MM.1S (cell line): ENCODE measurements around the gene KCNQ5.

ENCODE experiments used
- DNase-seq: peaks from one replicate; pipeline ENCODE4 v3.0.0-alpha.2; 2015
- H2AFZ ChIP-seq: fragments of 300-600 bp; sonication (generic); 2 replicates; pipeline ENCODE4 v1.6.0; 2016; ENCODE audit warnings: antibody characterized with exemption, low read length
- H3F3A ChIP-seq: fragments of 300-600 bp; sonication (generic); 2 replicates; pipeline ENCODE4 v1.6.1; 2016; ENCODE audit warnings: mild to moderate bottlenecking, antibody characterized with exemption, low read length, moderate library complexity, mixed read lengths; ENCODE audit not compliant: insufficient read depth
- H3K27ac ChIP-seq: fragments of 300-600 bp; sonication (generic); 2 replicates; pipeline ENCODE4 v1.5.1; 2016; ENCODE audit warnings: mild to moderate bottlenecking, low read length
- H3K27me3 ChIP-seq: fragments of 300-600 bp; sonication (generic); replicated peaks from 2 replicates; pipeline ENCODE4 v1.6.0; 2016; ENCODE audit warnings: low read length; ENCODE audit not compliant: insufficient read depth
- H3K36me3 ChIP-seq: fragments of 300-600 bp; sonication (generic); replicated peaks from 2 replicates; pipeline ENCODE4 v1.6.1; 2016; ENCODE audit warnings: mild to moderate bottlenecking, low read length, mixed read lengths; ENCODE audit not compliant: insufficient read depth
- H3K4me1 ChIP-seq: fragments of 300-600 bp; sonication (generic); 2 replicates; pipeline ENCODE4 v1.6.1; 2016; ENCODE audit warnings: low read length, mixed read lengths
- H3K4me2 ChIP-seq: fragments of 300-600 bp; sonication (generic); 2 replicates; pipeline ENCODE4 v1.6.0; 2016; ENCODE audit warnings: low read depth, low read length
- H3K4me3 ChIP-seq: fragments of 300-600 bp; sonication (generic); 2 replicates; pipeline ENCODE4 v1.5.1; 2016; ENCODE audit warnings: low read length, mixed read lengths
- H3K79me2 ChIP-seq: fragments of 300-600 bp; sonication (generic); 2 replicates; pipeline ENCODE4 v1.6.1; 2016; ENCODE audit warnings: mixed run types, low read length, mixed read lengths
- H3K9ac ChIP-seq: fragments of 300-600 bp; sonication (generic); 2 replicates; pipeline ENCODE4 v1.6.1; 2016; ENCODE audit warnings: low read length, mixed read lengths
- H3K9me2 ChIP-seq: fragments of 300-600 bp; sonication (generic); replicated peaks from 2 replicates; pipeline ENCODE4 v1.6.1; 2016; ENCODE audit warnings: mild to moderate bottlenecking, low read length, mixed read lengths; ENCODE audit not compliant: insufficient read depth
- H3K9me3 ChIP-seq: fragments of 300-600 bp; sonication (generic); replicated peaks from 2 replicates; pipeline ENCODE4 v1.6.1; 2016; ENCODE audit warnings: mild to moderate bottlenecking, low read length, mixed read lengths; ENCODE audit not compliant: insufficient read depth
- H4K20me1 ChIP-seq: fragments of 300-600 bp; sonication (generic); 2 replicates; pipeline ENCODE4 v1.6.1; 2016; ENCODE audit warnings: mild to moderate bottlenecking, low read length, moderate library complexity, mixed read lengths; ENCODE audit not compliant: insufficient read depth
- EZH2 ChIP-seq: fragments of 300-600 bp; sonication (generic); optimal IDR thresholded peaks from 2 replicates; pipeline ENCODE3; 2017; ENCODE audit warnings: low read depth, mild to moderate bottlenecking, antibody characterized with exemption, low read length, mixed read lengths
- EZH2phosphoT487 ChIP-seq: fragments of 300-600 bp; sonication (generic); IDR thresholded peaks from 2 replicates; pipeline ENCODE4 v1.6.1; 2018; ENCODE audit warnings: antibody characterized with exemption, low read length
- TF ChIP-seq, protein P1 (sequence below): fragments of 300-600 bp; sonication (generic); IDR thresholded peaks from 2 replicates; pipeline ENCODE4 v1.5.1; 2016; ENCODE audit warnings: antibody characterized with exemption, low read length, mixed read lengths

Gene KCNQ5

GRCh38 chr6:72817208-72817607 is 195.3 kb downstream of the KCNQ5 start:
- no peaks in the 10 kb centered on the region for H3K36me3 ChIP-seq
- DNase-seq = no peak
- H3K4me1 ChIP-seq = no peaks in the 10 kb centered on the region
- H3K9me3 ChIP-seq = no peaks in the 10 kb centered on the region
- no peaks in the 10 kb centered on the region for H3K27me3 ChIP-seq
- H3K9me2 ChIP-seq = no peaks in the 10 kb centered on the region
- no peak overlapping the region for H3K9ac ChIP-seq
- no peaks in the 10 kb centered on the region for H3K79me2 ChIP-seq
- no peaks in the 10 kb centered on the region for H4K20me1 ChIP-seq
- no peak overlapping the region for H3K4me2 ChIP-seq
- TF ChIP-seq, protein P1, sequence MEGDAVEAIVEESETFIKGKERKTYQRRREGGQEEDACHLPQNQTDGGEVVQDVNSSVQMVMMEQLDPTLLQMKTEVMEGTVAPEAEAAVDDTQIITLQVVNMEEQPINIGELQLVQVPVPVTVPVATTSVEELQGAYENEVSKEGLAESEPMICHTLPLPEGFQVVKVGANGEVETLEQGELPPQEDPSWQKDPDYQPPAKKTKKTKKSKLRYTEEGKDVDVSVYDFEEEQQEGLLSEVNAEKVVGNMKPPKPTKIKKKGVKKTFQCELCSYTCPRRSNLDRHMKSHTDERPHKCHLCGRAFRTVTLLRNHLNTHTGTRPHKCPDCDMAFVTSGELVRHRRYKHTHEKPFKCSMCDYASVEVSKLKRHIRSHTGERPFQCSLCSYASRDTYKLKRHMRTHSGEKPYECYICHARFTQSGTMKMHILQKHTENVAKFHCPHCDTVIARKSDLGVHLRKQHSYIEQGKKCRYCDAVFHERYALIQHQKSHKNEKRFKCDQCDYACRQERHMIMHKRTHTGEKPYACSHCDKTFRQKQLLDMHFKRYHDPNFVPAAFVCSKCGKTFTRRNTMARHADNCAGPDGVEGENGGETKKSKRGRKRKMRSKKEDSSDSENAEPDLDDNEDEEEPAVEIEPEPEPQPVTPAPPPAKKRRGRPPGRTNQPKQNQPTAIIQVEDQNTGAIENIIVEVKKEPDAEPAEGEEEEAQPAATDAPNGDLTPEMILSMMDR = no peak
- TF ChIP-seq EZH2 (no peak), EZH2phosphoT487 (no peak)
- H3K27ac ChIP-seq = no peak overlapping the region
- no peaks in the 10 kb centered on the region for H3F3A ChIP-seq
- H2AFZ ChIP-seq = no peak overlapping the region
- no peak overlapping the region for H3K4me3 ChIP-seq

GRCh38 chr6:72819609-72820008 is 197.7 kb downstream of the KCNQ5 start:
- Histone ChIP-seq H3K36me3 (no peaks in the 10 kb centered on the region; the same call in 1 of the 2 replicates), H3F3A (no peaks in the 10 kb centered on the region), H3K79me2 (no peaks in the 10 kb centered on the region), H3K9ac (no peak overlapping the region), H3K4me3 (no peak overlapping the region), H3K9me3 (no peaks in the 10 kb centered on the region), H4K20me1 (no peaks in the 10 kb centered on the region), H3K27ac (no peak overlapping the region), H3K4me2 (no peak overlapping the region), H2AFZ (no peak overlapping the region), H3K4me1 (no peaks in the 10 kb centered on the region), H3K27me3 (no peaks in the 10 kb centered on the region), H3K9me2 (no peaks in the 10 kb centered on the region)
- DNase-seq = no peak
- TF ChIP-seq, protein P1 = no peak
- TF ChIP-seq EZH2phosphoT487 (no peak), EZH2 (no peak)

DNA sequence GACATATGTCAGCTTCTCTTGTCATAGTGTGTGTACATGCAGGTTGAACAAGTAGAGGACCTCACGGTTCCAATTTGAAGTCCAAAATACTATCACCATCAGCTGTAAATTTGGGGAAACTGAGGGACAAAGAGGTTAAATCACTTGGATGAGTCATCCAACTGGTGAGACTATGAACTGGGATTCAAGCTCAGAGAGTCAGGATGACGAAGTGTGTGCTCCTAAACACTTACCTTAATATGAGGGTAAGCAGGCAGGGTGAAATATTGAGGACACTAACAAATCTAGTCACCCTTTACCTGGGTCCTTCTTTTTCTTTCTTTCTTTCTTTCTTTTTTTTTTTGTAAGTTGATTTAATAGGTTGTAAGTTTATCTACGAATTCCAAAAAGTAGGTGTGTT is 198.3 kb downstream of the KCNQ5 start:
- Histone ChIP-seq H3F3A (no peaks in the 10 kb centered on the region), H3K9ac (no peak overlapping the region), H4K20me1 (no peaks in the 10 kb centered on the region), H2AFZ (no peak overlapping the region), H3K9me3 (no peaks in the 10 kb centered on the region), H3K4me2 (no peak overlapping the region), H3K4me3 (no peak overlapping the region), H3K27ac (no peak overlapping the region), H3K4me1 (no peaks in the 10 kb centered on the region), H3K9me2 (no peaks in the 10 kb centered on the region), H3K79me2 (no peaks in the 10 kb centered on the region), H3K36me3 (no peaks in the 10 kb centered on the region; the same call in 1 of the 2 replicates), H3K27me3 (no peaks in the 10 kb centered on the region)
- TF ChIP-seq EZH2phosphoT487 = no peak
- TF ChIP-seq, protein P1 = no peak
- TF ChIP-seq EZH2 = no peak
- DNase-seq = no peak
